NCI-H2196 (cell line): Measurements from ENCODE around the gene GGA1.
"Not testable (repeated sequence)": the region's sequence is repeated elsewhere in the genome, so short reads cannot be mapped to it uniquely, and the experiment has no call there.

Experiments
- DNase-seq: peaks from one replicate; lab custom pipeline; 2025; ENCODE audit not compliant: unreplicated experiment; lab: John Stamatoyannopoulos, UW

The GGA1 gene

GRCh38 chr22:37643225-37643847 lies 34.7 kb downstream of the GGA1 start:
- DNase-seq = peak; percentile 52

GRCh38 chr22:37647317-37647716 lies 38.7 kb downstream of the GGA1 start:
- no peak for DNase-seq

- DNase-seq = no peak
Observed at GRCh38 chr22:37647928-37648327, 39.3 kb downstream of the GGA1 start.

DNA sequence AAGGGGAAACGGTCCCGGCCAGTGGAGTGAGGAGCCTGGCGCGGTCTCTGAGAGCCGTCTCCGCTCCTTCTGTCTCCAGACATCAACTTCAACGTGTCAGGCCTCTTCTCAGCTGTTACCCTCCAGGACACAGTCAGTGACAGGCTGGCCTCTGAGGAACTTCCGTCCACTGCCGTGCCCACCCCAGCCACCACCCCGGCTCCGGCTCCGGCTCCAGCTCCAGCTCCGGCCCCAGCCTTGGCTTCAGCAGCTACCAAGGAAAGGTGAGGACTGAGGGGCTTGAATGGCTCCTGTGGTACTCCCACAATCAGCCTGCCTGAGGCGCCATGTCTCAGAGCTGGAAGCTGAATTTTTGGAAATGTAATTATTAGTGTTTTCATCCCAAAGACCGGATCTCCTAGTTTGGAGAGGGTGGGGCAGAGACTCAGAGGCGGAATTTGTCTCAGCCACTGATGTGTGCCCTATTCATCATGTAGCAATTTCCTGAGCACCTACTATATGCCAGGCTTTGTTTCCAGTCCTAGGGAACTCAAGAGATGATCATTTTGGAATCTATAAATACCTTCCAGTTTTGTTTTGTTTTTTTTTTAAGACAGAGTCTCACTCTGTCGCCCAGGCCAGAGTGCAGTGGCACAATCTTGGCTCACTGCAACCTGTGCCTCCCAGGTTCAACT lies 42.0 kb downstream of the GGA1 start:
- DNase-seq = no peak

DNA sequence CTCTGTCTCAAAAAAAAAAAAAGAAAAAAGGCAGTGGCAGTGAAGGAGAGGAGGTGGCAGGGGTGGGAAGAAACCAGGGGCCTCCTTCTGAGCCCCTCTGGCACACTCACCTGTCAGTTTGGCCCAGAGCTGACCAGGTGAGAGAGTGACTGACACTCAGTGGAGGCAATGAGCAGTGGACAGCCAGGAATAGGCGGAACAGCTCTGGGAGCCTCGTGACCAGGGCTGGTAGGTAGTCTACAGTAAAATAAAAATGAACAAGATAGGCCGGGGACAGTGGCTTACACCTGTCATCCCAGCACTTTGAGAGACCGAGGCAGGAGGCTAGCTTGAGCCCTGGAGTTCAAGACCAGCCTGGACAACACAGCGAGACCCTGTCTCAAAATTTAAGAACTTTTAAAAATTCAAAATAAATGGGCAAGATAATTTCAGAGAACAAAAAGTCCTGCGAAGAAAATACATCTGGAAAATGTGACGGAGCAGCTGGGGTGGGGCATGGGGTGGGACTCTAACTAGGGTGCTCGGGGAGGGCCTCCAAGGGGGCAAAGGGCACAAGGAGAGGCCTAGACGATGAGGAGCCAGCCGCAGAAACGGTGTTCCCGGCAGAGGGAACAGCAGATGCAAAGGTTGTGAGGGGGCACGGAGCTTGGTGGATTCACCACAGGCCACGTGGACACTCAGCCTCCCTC lies 46.1 kb downstream of the GGA1 start:
- no peak for DNase-seq

GRCh38 chr22:37655252-37655563 lies 46.6 kb downstream of the GGA1 start:
- DNase-seq = no peak

GRCh38 chr22:37656583-37656982 lies 47.9 kb downstream of the GGA1 start:
- DNase-seq = not testable (repeated sequence)

GRCh38 chr22:37657590-37658132 lies 49.0 kb downstream of the GGA1 start:
- DNase-seq = no peak

GRCh38 chr22:37658133-37659065 lies 49.8 kb downstream of the GGA1 start, which contains the start of gene PDXP:
Gene PDXP, plus strand, starts transcription at chr22:37658723. Its CDS starts 60 bp downstream, at chr22:37658783.
- DNase-seq = peak; percentile 99

- peak; percentile 24 for DNase-seq
Observed at GRCh38 chr22:37659066-37659896, 50.6 kb downstream of the GGA1 start.

GRCh38 chr22:37659897-37660708 lies 51.5 kb downstream of the GGA1 start:
- DNase-seq = no peak

DNA sequence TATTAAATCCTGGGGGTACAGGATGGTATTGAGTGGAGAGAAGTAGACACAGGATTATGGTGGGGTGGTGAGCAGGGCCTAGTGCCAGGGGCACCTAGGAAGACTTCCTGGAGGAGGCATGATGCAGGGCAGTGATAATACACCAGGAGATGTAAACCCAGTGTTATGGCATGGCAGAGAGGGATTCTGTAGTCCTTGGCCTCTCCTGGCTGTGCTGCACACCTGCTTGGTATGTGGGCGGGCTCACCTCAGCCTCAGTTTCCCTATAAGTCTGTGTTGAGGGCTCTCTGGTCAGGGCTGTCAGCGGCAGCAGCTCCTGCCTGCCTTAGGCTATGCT lies 52.0 kb downstream of the GGA1 start:
- no peak for DNase-seq

- no peak for DNase-seq
Observed at GRCh38 chr22:37661160-37661924, 52.7 kb downstream of the GGA1 start.

GRCh38 chr22:37662039-37662438 lies 53.4 kb downstream of the GGA1 start:
- no peak for DNase-seq

DNA sequence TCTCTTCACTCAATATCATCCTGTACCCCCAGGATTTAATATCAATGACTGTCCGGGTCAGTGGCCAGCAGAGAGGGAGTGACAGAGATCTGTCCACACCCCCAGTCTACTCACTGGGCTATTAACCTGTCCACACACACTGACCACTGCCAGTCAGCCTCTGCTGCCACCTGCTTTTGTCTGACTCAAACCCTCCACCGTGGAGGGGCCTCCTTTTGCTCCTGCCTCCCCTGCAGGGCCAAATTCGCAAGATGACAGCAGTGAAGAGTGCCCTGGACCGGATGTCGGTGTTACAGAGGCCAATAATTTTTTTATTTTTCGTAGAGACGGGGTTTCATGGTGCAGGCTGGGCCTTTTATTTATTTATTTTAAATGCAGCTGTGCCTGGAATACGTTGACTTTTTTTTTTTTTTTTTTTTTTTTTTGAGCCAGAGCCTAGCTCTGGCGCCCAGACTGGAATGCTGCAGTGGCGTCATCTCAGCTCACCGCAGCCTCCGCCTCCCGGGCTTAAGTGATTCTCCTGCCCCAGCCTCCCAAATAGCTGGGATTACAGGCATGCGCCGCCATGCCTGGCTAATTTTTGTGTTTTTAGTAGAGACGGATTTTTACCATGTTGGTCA lies 55.0 kb downstream of the GGA1 start:
- no peak for DNase-seq

DNA sequence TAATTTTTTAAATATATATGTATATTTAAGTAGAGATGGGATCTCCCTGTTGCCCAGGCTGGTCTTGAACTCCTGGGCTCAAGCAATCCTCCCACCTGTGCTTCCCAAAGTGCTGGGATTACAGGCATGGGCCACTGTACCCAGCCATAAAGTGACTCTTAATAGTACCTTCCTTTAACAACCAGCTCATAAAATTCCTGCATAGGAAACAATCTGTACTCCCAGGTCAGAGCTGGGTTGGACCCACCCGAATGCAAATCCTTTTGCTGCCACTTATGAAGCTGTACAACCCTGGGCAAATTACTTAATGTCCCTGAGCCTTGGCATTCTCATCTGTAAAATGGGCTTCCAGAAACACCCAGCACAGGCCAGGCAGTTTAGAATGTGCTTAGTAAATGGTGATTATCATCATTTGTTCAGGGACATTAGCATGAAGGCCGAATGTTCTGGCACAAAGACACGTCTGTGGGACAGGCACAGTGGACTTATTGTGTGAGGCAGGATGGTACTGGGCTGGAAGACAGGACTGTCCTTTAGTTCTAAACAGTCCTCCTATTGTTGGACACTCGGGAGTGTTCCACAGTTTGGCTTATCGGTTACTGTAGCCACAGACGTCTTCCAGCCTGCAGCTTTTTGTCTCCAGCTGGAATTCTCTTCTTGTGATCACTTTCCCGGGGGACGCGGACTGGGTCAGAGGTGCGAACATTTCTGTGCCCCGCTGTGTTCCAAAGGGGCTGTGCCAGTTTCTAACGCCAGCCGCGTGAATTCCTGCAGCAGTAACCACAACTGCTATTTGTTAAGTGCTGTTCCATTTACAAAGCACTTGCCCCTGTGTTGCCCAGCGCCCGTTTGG lies 55.8 kb downstream of the GGA1 start:
- no peak for DNase-seq

GRCh38 chr22:37665487-37665886 lies 56.9 kb downstream of the GGA1 start:
- no peak for DNase-seq
